ENCODE data around the gene AK1. TPM values are rescaled to one million over a fixed set of nuclear protein-coding genes. Genes with fewer than 3 reads are reported as not detected.
"Not testable (repeated sequence)": the region's sequence is repeated elsewhere in the genome, so short reads cannot be mapped to it uniquely, and the experiment has no call there.

AK1 gene
- total RNA-seq, 1 experiment from 2014 or later = 18.5 TPM

GRCh38 chr9:127871531-127871930 is 5.9 kb downstream of the AK1 start:
- H3K27me3 ChIP-seq (ENCODE audit: control insufficient read depth, insufficient read depth, low read length) = no peaks in the 10 kb centered on the region
- no peak overlapping the region for H3K4me3 ChIP-seq (ENCODE audit: insufficient read depth, low read depth, low read length)
- DNase-seq = no peak
- H3K36me3 ChIP-seq (replicated peaks; ENCODE audit: control insufficient read depth, insufficient read depth, low read length) = no peaks in the 10 kb centered on the region

GRCh38 chr9:127870887-127871286 is 6.6 kb downstream of the AK1 start:
- Histone ChIP-seq H3K36me3 (replicated peaks; ENCODE audit: control insufficient read depth, insufficient read depth, low read length) (no peaks in the 10 kb centered on the region), H3K27me3 (ENCODE audit: control insufficient read depth, insufficient read depth, low read length) (no peaks in the 10 kb centered on the region), H3K4me3 (ENCODE audit: insufficient read depth, low read depth, low read length) (no peak overlapping the region)
- DNase-seq = no peak

DNA sequence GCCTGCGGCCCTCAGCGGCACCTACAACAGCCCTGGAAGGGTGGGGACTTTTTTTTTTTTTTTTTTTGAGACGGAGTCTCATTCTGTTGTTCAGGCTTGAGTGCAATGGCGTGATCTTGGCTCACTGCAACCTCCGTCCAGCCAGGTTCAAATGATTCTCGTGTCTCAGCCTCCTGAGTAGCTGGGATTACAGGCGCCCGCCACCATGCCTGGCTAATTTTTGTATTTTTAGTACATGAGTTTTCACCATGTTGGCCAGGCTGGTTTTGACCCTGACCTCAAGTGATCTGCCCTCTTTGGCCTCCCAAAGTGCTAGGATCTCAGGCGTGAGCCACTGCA is 7.4 kb downstream of the AK1 start:
- DNase-seq; H3K36me3 ChIP-seq (replicated peaks; ENCODE audit: control insufficient read depth, insufficient read depth, low read length); H3K27me3 ChIP-seq (ENCODE audit: control insufficient read depth, insufficient read depth, low read length); H3K4me3 ChIP-seq (ENCODE audit: insufficient read depth, low read depth, low read length): not testable (repeated sequence)

DNA sequence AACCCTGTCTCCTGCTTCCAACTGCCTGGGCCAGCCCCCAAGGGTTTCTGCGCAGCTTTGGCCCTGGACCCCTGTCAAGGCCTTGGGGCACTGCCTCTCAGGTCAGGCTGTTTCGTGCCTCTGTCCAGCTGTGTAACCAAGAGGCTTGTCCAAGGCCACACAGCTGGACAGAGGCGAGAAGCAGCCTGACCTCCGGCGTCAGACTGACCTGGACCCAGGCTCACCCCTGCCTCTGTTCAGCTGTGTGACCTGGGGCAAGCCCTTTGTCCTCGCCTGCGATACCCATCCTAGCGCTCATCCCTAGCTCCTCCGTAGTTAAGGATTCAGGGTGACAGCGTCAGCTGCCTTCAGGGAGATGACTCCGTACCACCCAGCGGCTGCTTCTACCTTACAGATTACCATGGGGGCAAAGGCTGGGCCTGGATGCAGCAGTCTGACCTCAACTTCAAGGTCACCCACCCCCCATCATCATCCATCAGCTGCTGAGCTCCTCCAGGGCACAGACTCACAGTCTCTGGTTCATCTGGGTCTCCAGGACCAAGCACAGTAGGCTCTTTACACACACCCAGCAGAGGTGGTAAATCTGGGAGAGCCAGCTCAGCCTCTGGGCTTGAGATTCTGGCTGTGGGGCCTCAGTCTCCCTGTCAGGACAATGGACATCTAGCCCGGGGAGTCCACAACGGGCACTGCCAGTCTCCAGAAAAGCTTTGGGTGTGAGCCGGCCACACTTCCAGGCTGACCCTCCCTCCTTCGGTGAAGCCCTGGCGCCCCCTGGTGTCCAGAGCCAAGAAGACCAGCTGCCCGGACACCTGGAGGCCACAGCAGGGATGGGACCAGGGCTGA is 7.9 kb downstream of the AK1 start:
- peak; percentile 99 for DNase-seq
- Histone ChIP-seq H3K4me3 (ENCODE audit: insufficient read depth, low read depth, low read length) (no peak overlapping the region), H3K27me3 (ENCODE audit: control insufficient read depth, insufficient read depth, low read length) (no peaks in the 10 kb centered on the region), H3K36me3 (replicated peaks; ENCODE audit: control insufficient read depth, insufficient read depth, low read length) (no peaks in the 10 kb centered on the region)

- DNase-seq = peak; percentile 70
- Histone ChIP-seq H3K36me3 (replicated peaks; ENCODE audit: control insufficient read depth, insufficient read depth, low read length) (no peaks in the 10 kb centered on the region), H3K4me3 (ENCODE audit: insufficient read depth, low read depth, low read length) (no peak overlapping the region), H3K27me3 (ENCODE audit: control insufficient read depth, insufficient read depth, low read length) (no peaks in the 10 kb centered on the region)
Observed at GRCh38 chr9:127868278-127868902, 9.1 kb downstream of the AK1 start.

- H3K4me3 ChIP-seq (ENCODE audit: insufficient read depth, low read depth, low read length) = no peak overlapping the region
- H3K36me3 ChIP-seq (replicated peaks; ENCODE audit: control insufficient read depth, insufficient read depth, low read length) = no peaks in the 10 kb centered on the region
- H3K27me3 ChIP-seq (ENCODE audit: control insufficient read depth, insufficient read depth, low read length) = no peaks in the 10 kb centered on the region
- DNase-seq = peak; percentile 72
Observed at GRCh38 chr9:127867356-127868277, 9.9 kb downstream of the AK1 start.

DNA sequence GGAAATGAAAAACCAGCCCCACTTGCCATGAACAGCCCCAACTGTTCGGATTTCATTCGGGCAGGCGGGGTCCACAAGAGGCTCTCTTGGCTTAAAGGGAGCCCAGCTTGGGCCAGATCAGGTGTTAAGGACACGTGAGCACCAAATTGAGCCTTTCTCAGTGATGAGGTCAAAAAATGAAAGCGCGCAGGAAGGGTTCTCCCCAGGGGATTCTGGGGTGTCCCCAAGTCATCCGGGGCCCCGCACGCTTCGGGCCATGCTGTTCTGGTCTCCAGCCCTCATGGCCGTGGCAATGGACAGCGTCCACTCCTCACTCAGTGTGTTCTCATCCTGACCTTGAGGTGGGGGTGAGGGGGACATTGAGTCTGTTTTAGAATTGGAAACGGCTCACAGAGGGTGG is 10.9 kb downstream of the AK1 start:
- no peak for DNase-seq
- Histone ChIP-seq H3K36me3 (replicated peaks; ENCODE audit: control insufficient read depth, insufficient read depth, low read length) (no peaks in the 10 kb centered on the region), H3K4me3 (ENCODE audit: insufficient read depth, low read depth, low read length) (no peak overlapping the region), H3K27me3 (ENCODE audit: control insufficient read depth, insufficient read depth, low read length) (no peaks in the 10 kb centered on the region)

GRCh38 chr9:127865645-127866464 is 11.6 kb downstream of the AK1 start:
- Histone ChIP-seq H3K36me3 (replicated peaks; ENCODE audit: control insufficient read depth, insufficient read depth, low read length) (no peaks in the 10 kb centered on the region), H3K4me3 (ENCODE audit: insufficient read depth, low read depth, low read length) (no peak overlapping the region), H3K27me3 (ENCODE audit: control insufficient read depth, insufficient read depth, low read length) (no peaks in the 10 kb centered on the region)
- no peak for DNase-seq

- H3K36me3 ChIP-seq (replicated peaks; ENCODE audit: control insufficient read depth, insufficient read depth, low read length) = no peaks in the 10 kb centered on the region
- no peak for DNase-seq
- H3K27me3 ChIP-seq (ENCODE audit: control insufficient read depth, insufficient read depth, low read length) = no peaks in the 10 kb centered on the region
Observed at GRCh38 chr9:127863191-127863621, 14.3 kb downstream of the AK1 start.

DNA sequence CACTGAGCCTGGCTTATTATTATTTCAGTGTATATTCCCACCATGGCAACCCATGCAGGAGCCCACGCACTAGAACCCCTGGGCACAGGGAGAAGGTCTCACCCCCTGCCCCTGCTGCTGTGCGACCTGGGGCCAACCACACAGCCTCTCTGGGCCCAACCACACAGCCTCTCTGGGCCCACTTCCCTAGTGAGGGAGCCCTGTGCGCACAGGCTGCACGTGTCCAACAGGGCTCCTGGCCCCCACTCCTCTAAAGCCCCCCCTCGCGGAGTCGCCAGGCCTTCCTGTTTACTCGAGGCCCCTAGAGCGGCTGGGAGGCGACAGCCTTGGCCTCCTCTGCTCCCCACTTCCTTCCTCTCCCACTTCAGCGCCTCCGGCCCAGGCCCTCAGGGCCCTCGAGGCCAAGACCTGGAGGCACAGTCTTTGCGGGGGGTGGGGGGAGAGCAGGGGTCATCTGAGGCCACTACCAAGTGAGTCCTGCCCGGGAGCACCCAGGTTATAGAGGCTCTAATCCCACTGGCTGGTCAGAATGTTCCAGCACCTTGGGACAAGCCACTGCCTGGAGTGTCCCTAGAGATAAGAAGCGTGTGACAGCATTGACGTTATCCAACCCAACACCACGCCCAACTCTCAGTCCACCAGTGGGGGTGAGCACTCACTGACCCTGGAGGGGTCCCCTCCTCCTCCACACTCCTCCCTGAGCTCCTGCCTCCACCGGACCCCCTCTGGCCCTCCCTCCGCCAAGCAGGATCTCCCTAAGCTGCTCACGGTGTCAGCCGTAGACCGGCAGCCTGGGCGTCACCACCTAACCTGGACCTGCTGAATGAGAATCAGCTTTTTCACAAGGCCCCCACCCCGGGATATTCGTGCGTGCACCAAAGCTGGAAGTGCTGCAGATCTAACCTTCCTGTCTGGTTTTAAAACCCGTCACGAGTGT is 15.1 kb downstream of the AK1 start:
- Histone ChIP-seq H3K4me3 (ENCODE audit: insufficient read depth, low read depth, low read length) (no peak overlapping the region), H3K36me3 (replicated peaks; ENCODE audit: control insufficient read depth, insufficient read depth, low read length) (no peaks in the 10 kb centered on the region), H3K27me3 (ENCODE audit: control insufficient read depth, insufficient read depth, low read length) (no peaks in the 10 kb centered on the region)
- no peak for DNase-seq

More at GRCh38 chr9:127863191-127863621, 14.3 kb downstream of the AK1 start:
- H3K4me3 ChIP-seq (ENCODE audit: insufficient read depth, low read depth, low read length) = no peak overlapping the region

DNA sequence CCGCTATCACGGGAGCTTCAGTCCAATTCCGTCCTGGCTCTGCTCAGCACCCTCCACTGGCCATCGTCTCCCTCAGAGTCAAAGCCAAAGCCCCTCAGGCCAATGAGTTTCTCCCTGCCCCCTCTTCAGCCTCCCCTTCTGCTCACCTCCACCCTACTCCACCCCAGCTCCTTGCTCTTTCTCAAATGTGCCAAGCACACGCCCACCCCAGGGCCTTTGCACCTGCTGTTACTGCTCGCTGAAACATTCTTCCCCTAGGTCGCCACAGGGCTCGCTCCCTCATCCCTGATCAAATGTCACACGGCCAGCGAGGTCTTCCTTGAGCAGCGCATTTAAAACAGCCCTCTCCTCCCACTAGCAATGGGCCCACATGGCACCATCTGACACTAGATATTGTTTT is 16.7 kb downstream of the AK1 start:
- DNase-seq = no peak
- Histone ChIP-seq H3K4me3 (ENCODE audit: insufficient read depth, low read depth, low read length) (no peak overlapping the region), H3K36me3 (replicated peaks; ENCODE audit: control insufficient read depth, insufficient read depth, low read length) (no peaks in the 10 kb centered on the region), H3K27me3 (ENCODE audit: control insufficient read depth, insufficient read depth, low read length) (no peaks in the 10 kb centered on the region)

- no peak for DNase-seq
- no peaks in the 10 kb centered on the region for H3K36me3 ChIP-seq (replicated peaks; ENCODE audit: control insufficient read depth, insufficient read depth, low read length)
- no peaks in the 10 kb centered on the region for H3K27me3 ChIP-seq (ENCODE audit: control insufficient read depth, insufficient read depth, low read length)
- no peak overlapping the region for H3K4me3 ChIP-seq (ENCODE audit: insufficient read depth, low read depth, low read length)
Observed at GRCh38 chr9:127860260-127860659, 17.2 kb downstream of the AK1 start.

DNA sequence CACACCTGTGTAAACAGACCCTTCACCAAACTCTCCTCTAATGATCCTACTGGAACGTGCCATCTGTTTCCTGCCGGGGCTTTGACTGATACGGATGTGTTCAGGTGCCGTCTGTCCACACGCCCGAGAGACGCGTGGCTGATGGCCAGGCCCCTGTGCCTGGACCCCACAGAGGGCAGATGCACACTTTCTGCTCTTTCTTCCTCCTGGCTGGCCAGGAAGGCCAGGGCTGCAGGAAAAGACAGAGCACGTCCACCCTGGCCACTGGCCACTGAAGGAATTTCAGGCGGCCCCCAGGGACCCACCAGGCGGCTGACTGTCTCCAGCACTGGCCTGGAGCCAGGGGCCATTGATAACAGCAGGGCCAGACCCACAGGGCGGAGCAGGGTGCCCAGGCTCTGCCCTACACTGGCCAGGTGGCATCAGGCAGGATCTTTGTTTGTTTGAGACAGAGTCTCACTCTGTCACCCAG is 19.4 kb downstream of the AK1 start:
- H3K36me3 ChIP-seq (replicated peaks; ENCODE audit: control insufficient read depth, insufficient read depth, low read length) = no peaks in the 10 kb centered on the region
- no peak overlapping the region for H3K4me3 ChIP-seq (ENCODE audit: insufficient read depth, low read depth, low read length)
- DNase-seq = no peak
- no peaks in the 10 kb centered on the region for H3K27me3 ChIP-seq (ENCODE audit: control insufficient read depth, insufficient read depth, low read length)

Measured in H7 (cell line).